NCI-H2196 treated with DMSO at 0.1 percent for 48 hours (cell line): Measurements from ENCODE around the gene MAFG.
"Not testable (repeated sequence)": the region's sequence is repeated elsewhere in the genome, so short reads cannot be mapped to it uniquely, and the experiment has no call there.

Experiments used
- DNase-seq: peaks from one replicate; lab custom pipeline; 2025; ENCODE audit not compliant: unreplicated experiment; lab: John Stamatoyannopoulos, UW

Gene MAFG

DNA sequence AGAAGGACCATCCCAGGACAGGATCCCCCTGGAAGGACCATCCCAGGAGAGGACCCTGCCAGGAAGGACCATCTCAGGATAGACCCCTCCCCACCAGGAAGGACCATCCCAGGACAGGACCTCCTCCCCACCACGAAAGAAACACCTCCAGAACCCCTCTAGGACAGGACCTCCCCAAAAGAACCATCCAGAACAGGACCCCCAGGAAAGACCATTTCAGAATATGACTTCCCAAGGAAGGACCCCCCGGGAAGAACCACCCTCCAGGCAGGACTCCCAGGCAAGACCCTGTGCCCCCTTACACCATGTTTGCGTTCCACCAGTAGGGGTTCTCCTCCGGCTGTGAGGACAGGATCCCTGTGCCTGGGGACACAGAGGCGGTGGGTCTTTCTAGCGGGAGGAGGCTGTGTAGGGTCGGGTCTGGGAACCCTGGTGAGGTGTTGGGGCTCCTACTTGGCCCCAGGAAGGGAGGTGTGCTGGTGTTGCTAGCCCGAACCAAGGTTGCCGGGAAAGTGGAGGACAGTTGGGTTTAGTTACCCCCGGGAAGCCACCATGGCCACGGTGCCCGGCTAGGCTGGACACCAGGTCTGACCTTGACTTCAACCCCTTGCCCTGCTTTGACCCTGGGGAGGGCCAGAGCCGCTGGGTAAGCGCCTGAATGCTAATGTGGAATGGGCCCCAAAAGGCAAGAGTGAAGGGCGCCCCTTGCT is 31.3 kb upstream of the MAFG start:
- DNase-seq: no peak

DNA sequence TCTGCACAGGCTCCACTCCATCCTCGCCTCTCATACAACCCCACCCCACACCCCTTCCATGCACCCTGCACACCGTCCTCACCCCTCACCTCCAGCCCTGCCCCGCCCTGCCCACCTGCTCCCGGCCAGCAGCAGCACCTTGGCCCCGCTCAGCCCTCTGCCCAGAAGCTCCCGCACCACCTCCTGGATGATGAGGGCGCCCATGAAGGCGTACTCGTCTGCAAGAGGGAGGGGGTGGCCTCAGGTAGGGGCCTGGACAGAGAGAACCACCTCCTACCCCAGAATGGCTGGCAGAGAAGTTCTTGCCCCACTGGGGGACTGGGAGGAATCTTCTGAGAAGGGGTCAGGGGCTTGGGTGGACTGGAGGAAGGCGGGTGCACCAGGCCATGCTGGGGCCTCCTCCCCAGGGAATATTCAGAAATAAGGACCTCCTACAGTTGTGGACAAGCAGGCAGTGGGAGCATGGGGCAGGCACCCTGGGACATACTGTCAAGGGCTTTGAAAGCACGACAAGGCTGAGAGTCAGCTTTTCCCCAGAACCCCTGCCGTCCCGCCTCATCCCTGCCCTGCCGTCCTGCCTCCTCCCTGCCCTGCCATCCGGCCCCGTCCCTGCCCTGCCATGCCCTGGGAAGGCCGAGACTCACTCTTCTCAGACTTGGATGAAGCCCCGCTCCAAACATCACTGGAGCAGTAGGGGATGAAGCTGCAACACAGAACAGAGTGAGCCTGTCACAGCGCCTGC is 30.3 kb upstream of the MAFG start:
- no peak for DNase-seq

- DNase-seq: no peak
Measured at GRCh38 chr17:81956607-81957589, 29.4 kb upstream of the MAFG start.

DNA sequence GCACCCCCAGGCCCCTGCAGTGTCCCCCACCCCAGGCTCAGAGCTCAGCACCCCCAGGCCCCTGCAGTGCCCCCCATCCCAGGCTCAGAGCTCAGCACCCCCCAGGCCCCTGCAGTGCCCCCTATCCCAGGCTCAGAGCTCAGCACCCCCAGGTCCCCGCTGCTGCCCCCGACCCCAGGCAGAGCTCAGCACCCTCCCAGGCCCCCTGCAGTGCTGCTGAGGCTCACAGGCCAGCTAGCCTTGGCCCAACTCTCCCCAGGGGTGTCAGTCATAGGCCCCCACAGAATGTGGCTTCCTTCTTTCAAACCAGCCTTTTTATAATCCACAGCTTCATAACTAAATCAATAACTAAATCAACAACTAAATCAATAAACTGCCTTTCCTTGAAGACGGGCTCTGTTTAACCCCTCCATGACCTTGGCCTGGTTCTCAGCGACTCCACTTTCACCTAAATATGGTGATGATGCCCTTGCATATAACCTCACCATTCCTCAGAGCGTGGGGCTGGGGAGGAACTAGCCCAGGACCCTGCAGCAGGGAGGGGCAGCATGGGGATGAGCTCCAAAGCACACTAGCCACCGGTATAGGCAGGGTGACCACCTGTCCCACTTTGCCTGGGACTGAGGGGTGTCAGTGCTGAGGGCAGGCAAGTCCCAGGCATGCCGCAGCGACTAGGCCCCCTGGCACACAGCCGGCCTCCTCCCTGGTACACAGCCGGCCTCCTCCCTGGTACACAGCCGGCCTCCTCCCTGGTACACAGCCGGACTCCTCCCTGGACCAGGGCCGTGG is 28.4 kb upstream of the MAFG start:
- DNase-seq: no peak

- DNase-seq: no peak
Measured at GRCh38 chr17:81955058-81955681, 27.6 kb upstream of the MAFG start.

DNA sequence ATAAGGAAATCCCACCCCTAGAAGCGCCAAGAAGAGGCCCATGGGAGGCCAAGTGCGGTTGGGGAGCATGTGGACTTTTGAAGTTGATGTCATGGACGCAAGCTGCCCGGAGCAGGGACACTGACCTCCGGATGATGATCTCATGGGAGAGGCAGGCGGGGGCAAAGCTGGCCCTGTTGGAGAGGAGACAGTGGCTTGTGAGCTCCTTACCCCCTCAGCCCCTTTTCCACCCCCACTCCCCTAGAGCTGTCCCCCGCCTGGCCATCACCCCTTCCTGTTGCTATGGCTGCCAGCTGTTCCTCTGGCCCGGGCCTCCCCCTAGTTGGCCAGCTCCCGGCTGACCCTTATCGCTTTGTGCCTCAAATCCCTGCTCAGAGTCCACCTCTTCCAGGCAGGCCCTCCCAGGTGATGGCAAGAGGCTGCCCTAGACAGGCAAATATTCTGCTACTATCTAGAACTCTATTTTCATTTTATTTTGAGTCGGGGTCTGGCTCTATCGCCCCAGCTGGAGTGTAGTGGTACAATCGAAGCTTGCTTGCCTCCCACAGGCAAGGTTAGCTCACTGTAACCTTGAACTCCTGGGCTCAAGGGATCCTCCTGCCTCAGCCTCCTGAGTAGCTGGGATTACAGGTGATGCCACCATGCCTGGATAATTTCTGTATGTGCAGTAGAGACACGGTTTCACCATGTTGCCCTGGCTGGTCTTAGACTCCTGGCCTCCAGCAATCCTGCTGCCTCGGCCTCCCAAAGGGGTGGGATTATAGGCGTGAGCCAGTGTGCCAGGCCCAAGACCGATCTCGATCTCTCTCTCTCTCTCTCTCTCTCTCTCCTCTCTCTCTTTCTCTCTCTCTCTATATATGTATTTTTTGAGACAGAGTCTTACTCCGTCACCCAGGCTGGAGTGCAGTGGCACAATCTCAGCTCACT is 26.9 kb upstream of the MAFG start:
- DNase-seq: no peak

DNA sequence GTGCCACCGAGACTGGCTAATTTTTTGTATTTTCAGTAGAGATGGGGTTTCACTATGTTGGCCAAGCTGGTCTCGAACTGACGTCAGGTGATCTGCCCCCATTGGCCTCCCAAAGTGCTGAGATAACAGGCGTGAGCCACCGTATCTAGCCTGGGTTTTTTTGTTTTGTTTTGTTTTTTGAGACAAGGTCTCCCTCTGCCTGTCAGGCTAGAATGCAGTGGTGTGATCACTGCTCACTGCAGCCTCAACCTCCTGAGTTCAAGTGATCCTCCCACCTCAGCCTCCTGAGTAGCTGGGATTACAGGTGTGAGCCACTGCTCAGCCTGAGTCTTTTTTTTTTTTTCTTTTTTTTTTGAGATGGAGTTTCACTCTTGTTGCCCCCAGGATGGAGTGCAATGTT is 25.9 kb upstream of the MAFG start:
- DNase-seq: not testable (repeated sequence)

DNA sequence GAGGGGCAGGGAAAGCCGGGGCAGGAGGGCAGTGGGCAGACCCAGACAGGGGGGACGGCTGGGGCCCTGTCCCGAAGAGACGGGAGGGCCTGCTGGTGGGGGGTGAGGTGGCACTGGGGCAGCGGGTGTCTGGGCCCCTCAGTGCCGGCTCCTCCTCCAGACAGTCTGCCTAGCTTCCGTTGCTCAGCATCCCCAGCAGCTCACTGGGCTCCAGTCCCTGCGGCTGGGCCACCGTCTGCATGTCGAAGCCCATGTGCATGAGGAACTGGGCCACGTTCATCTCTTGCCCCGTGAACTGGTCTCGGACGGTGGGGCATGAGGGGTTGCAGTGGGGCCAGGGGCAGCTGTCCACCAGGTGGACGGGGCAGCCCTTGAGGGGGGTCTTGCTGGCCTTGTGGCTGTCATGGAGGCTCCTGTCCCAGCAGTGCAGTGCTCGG is 25.3 kb upstream of the MAFG start:
- no peak for DNase-seq

DNA sequence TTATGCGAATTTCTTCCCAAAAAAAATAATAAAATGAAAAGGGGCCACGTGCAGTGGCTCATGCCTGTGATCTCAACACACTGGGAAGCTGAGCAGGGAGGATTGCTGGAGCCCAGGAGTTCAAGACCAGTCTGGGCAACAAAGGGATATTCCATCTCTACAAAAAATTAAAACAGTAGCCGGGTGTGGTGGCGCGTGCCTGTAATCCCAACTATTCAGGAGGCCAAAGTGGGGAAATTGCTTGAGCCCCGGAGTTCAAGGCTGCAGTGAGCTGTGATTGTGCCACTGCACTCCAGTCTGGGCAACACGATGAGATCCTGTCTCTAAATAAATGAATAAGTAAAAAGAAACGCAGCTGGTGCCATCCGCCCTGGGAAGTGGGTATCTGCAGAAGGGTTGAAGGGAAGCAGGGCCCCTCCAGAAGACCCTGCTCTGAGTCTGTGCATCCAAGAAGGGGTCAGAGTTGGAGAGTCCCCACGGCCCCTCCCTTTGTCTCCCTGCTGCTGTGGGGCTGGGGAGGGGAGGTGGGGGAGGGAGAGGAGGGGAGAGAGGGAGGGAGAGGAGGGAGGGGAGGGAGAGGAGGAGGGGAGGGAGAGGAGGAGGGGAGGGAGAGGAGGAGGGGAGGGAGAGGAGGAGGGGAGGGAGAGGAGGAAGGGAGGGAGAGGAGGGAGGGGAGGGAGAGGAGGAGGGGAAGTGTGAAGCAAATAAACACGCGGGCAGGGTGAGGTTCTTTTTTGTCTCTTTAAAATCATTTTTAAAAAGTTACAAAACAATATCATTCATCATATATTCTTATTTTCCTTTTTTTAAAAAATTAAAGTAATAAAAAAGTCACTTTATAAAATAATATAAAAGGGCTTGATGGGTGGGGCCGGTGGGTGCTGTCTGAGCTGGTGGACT is 24.5 kb upstream of the MAFG start:
- DNase-seq: no peak

- DNase-seq: no peak
Measured at GRCh38 chr17:81950501-81950900, 23.0 kb upstream of the MAFG start.

GRCh38 chr17:81948635-81949378 is 21.3 kb upstream of the MAFG start:
- no peak for DNase-seq

- no peak for DNase-seq
Measured at GRCh38 chr17:81947189-81947588, 19.7 kb upstream of the MAFG start, which contains the start of gene MYADML2. Gene MYADML2, minus strand, starts transcription at chr17:81947233. Its CDS starts 5,492 bp downstream, at chr17:81941741.

- DNase-seq: no peak
Measured at GRCh38 chr17:81944858-81945257, 17.3 kb upstream of the MAFG start.

DNA sequence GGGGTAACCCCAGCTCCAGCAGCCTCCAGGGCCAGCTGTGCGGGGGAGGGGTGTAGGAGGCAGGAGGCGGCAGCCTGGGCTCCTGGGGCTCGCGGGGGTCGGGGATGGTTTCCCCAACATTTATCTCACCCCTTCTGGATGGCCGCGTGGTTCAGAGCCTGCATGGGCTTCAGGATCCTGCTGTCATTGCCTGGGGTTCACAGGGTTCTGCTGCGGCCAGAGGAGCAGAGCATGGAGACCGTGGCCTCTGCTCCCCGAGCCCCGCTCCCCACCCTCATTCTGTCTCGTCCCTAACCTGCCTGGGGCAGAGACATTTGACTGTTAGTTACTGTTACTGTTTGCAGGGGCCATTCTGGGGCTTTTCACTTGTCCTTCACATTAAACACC is 14.6 kb upstream of the MAFG start:
- no peak for DNase-seq

DNA sequence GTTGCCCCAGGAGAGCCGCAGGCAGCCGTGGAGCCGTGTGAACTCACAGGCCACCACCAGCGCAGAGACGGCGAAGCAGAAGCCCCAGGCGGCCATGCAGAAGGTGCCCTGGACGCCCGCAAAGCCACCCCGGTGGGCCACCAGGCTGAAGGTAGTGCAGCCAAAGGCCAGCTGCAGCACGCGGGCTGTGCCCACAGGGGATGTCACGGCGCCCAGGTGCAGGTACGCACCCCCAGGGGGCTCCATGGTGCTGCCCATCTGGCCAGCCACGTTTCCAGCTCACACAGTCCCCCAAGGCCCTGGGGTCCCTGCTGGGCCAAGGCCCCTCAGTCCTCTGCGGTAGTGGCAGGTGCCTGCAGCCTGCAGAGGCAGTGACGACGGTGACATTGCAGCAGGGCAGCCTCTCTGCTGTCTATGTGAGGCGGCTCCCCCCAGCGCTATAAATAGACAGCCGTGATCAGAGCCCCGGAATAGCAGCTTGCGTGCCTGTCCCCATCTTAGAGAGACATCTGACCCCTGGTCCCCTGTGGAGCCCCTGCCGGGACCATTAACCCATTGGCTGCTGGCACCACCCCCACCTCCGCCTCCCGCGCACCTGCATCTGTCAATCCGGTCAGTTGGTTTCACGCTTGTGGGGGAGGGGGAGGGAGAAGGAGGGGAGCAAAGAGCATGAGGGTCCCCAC is 14.1 kb upstream of the MAFG start:
- no peak for DNase-seq

DNA sequence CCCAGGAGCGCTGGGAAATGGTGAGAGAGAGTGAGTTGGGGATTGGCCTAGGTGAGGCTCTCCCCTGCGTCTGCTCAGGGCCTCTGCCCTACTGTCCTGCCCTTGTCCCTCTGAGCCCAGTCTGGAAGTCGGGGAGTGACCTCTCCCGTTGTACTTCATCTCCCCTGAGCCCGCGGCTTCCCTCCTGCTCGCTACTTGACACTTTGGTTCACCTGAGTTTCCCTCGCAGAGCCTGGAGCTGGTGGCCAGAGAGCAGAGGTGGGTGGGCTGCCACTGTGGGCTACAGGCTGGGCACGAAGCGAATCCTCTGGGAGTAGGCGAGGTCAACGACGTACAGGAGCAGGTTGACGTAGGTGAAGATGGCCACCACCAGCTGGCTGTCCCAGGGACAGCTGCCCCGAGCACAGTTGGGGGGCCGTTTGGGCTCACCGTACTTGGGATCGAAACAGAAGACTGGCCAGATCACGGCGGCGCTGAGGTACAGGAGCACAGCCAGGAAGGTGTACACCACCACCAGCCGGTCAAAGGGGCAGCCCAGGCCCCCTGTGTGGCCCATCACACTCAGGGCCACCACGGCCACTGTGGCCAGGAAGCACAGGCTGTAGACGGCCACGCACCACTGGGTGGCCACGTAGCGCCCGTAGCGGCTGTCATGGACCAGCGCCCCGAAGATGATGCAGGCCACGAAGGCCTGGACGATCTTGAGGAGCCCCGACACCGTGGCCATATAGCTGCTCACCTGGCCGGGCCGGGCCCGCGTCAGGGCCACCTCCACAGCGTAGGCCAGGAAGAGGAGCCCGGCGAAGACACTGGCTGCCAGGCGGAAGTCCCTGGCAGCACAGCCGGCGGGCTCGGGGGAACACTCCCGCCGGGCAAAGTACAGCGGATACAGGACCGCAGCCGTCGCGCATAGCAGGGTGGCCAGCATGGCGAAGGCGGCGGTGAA is 13.3 kb upstream of the MAFG start:
- no peak for DNase-seq
